Neural cell (in vitro differentiated cells): Measurements from ENCODE around the gene TSR3. TPM values are rescaled to one million over a fixed set of nuclear protein-coding genes. Genes with fewer than 3 reads are reported as not detected.

Experiments used
- H2AFZ ChIP-seq: fragments of 200-600, 300-800 bp; sonication (generic), shearing (Covaris generic); 2 replicates; pipeline ENCODE4 v1.6.0; 2014; ENCODE audit warnings: low read depth, mild to moderate bottlenecking, antibody characterized with exemption, low read length, moderate library complexity
- H3F3A ChIP-seq: fragments of 200-600 bp; shearing (Covaris generic); 2 replicates; pipeline ENCODE4 v1.6.1; 2016; ENCODE audit warnings: mild to moderate bottlenecking, moderate library complexity, mixed read lengths, antibody characterized with exemption, low read length; ENCODE audit not compliant: insufficient read depth, poor library complexity, severe bottlenecking
- H3K27ac ChIP-seq: fragments of 200-600, 300-800 bp; sonication (generic), shearing (Covaris generic); 2 replicates; pipeline ENCODE4 v1.5.1; 2014; ENCODE audit warnings: mild to moderate bottlenecking, low read length, moderate library complexity
- H3K27me3 ChIP-seq: fragments of 300-800, 200-600 bp; sonication (generic), shearing (Covaris generic); 2 replicates; pipeline ENCODE4 v1.6.0; 2014; ENCODE audit warnings: mild to moderate bottlenecking, low read depth, low read length, moderate library complexity; ENCODE audit not compliant: insufficient read depth
- H3K36me3 ChIP-seq: fragments of 300-800, 200-600 bp; sonication (generic), shearing (Covaris generic); 2 replicates; pipeline ENCODE4 v1.5.1; 2014; ENCODE audit warnings: mild to moderate bottlenecking, antibody characterized with exemption, low read length, moderate library complexity; ENCODE audit not compliant: insufficient read depth
- H3K4me2 ChIP-seq: fragments of 300-800, 200-600 bp; sonication (generic), shearing (Covaris generic); 2 replicates; pipeline ENCODE4 v1.6.0; 2014; ENCODE audit warnings: mild to moderate bottlenecking, low read length
- H3K4me3 ChIP-seq: fragments of 300-800, 200-600 bp; sonication (generic), shearing (Covaris generic); 2 replicates; pipeline ENCODE4 v1.5.1; 2014; ENCODE audit warnings: mild to moderate bottlenecking, low read length, moderate library complexity
- H3K79me2 ChIP-seq: fragments of 200-600 bp; shearing (Covaris generic); replicated peaks from 2 replicates; pipeline ENCODE4 v1.6.0; 2014; ENCODE audit warnings: mild to moderate bottlenecking, low read length, moderate library complexity; ENCODE audit not compliant: insufficient read depth
- H3K9ac ChIP-seq: fragments of 300-800, 200-600 bp; sonication (generic), shearing (Covaris generic); 2 replicates; pipeline ENCODE4 v1.6.1; 2016; ENCODE audit warnings: mild to moderate bottlenecking, low read length, mixed read lengths
- H3K9me2 ChIP-seq: fragments of 200-600 bp; shearing (Covaris generic); 2 replicates; pipeline ENCODE4 v1.6.1; 2016; ENCODE audit warnings: mild to moderate bottlenecking, low read length, mixed read lengths; ENCODE audit not compliant: insufficient read depth
- H3K9me3 ChIP-seq: fragments of 200-600, 300-800 bp; sonication (generic), shearing (Covaris generic); 2 replicates; pipeline ENCODE4 v1.6.1; 2016; ENCODE audit warnings: mild to moderate bottlenecking, mixed run types, low read length, moderate library complexity, mixed read lengths
- H4K20me1 ChIP-seq: fragments of 200-600 bp; shearing (Covaris generic); 2 replicates; pipeline ENCODE4 v1.6.1; 2016; ENCODE audit warnings: mild to moderate bottlenecking, mixed run types; ENCODE audit not compliant: insufficient read depth
- CTCF ChIP-seq: fragments of 450-650 bp; IDR thresholded peaks from 2 replicates; pipeline ENCODE4 v1.5.1; 2014; ENCODE audit warnings: antibody characterized with exemption, mild to moderate bottlenecking, moderate library complexity; ENCODE audit not compliant: poor library complexity, severe bottlenecking
- EP300 ChIP-seq: fragments of 450-650 bp; conservative IDR thresholded peaks from 2 replicates; pipeline ENCODE4 v1.6.1; 2014; ENCODE audit warnings: antibody characterized with exemption, mild to moderate bottlenecking, moderate library complexity; ENCODE audit not compliant: poor library complexity, severe bottlenecking
- EZH2 ChIP-seq: fragments of 200-600, 300-800 bp; shearing (Covaris generic), sonication (generic); IDR thresholded peaks from 2 replicates; pipeline ENCODE4 v1.6.1; 2014; ENCODE audit warnings: antibody characterized with exemption, low read length, borderline replicate concordance, mild to moderate bottlenecking; ENCODE audit not compliant: insufficient read depth, poor library complexity, severe bottlenecking
- MXI1 ChIP-seq: fragments of 450-650 bp; conservative IDR thresholded peaks from 2 replicates; pipeline ENCODE4 v1.6.1; 2014; ENCODE audit warnings: antibody characterized with exemption, mild to moderate bottlenecking; ENCODE audit not compliant: poor library complexity, severe bottlenecking
- POLR2AphosphoS5 ChIP-seq: IDR thresholded peaks from 2 replicates; pipeline ENCODE4 v1.6.1; 2012
- RAD21 ChIP-seq: fragments of 450-650 bp; conservative IDR thresholded peaks from 2 replicates; pipeline ENCODE4 v1.6.1; 2014; ENCODE audit warnings: antibody characterized with exemption, mild to moderate bottlenecking, moderate library complexity
- SMC3 ChIP-seq: fragments of 450-650 bp; conservative IDR thresholded peaks from 2 replicates; pipeline ENCODE4 v1.6.1; 2014; ENCODE audit warnings: antibody characterized with exemption, mild to moderate bottlenecking, moderate library complexity; ENCODE audit not compliant: poor library complexity
- TAF1 ChIP-seq: IDR thresholded peaks from 2 replicates; pipeline ENCODE4 v1.6.1; 2012; ENCODE audit warnings: low read depth
- polyA plus RNA-seq: library from polyadenylated mRNA; depleted of rRNA; stranded (reverse); fragments of >200 nt; gene quantifications from 2 replicates; pipeline ENCODE4 v1.2.3, GENCODE V29; 2014
- TF ChIP-seq, protein P1 (sequence below): IDR thresholded peaks from 2 replicates; pipeline ENCODE4 v1.6.1; 2012; ENCODE audit warnings: borderline replicate concordance

TSR3 gene
- polyA plus RNA-seq, 1 donor from 2014 or later = 102 TPM

DNA sequence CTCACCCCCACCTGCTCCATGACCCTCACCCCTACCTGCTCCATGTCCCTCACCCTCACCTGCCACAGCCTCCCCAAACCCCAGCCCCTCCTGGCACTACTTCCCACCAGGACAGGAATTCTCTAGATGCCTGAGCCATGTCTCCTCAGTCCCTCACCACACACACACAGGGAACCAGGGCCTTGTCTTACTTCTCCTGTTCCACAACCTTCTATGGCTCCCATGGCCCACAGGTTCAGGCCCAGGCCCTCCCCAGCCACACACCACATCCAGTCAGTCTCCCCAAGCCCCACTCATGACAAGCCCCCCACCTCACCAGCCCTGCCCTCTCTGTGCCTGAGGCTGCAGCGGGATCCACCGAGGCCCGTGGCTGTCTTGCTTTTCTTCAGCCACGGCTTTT, 45.3 kb downstream of the TSR3 start:
- Histone ChIP-seq H3K79me2 (peaks cover 15% of the 10 kb centered on the region), H3K27ac (no peak overlapping the region), H3K4me2 (no peak overlapping the region), H2AFZ (no peak overlapping the region), H4K20me1 (peaks cover 13% of the 10 kb centered on the region), H3K4me3 (no peak overlapping the region), H3K27me3 (no peaks in the 10 kb centered on the region), H3K9ac (no peak overlapping the region), H3K9me2 (no peaks in the 10 kb centered on the region), H3F3A (no peaks in the 10 kb centered on the region), H3K36me3 (no peaks in the 10 kb centered on the region), H3K9me3 (no peaks in the 10 kb centered on the region)
- TF ChIP-seq RAD21 = no peak
- TF ChIP-seq EP300 = no peak
- TF ChIP-seq EZH2 = no peak
- TF ChIP-seq POLR2AphosphoS5 = no peak
- TF ChIP-seq MXI1 = no peak
- TF ChIP-seq TAF1 = no peak
- TF ChIP-seq SMC3 = no peak
- no peak for TF ChIP-seq CTCF
- TF ChIP-seq, protein P1, sequence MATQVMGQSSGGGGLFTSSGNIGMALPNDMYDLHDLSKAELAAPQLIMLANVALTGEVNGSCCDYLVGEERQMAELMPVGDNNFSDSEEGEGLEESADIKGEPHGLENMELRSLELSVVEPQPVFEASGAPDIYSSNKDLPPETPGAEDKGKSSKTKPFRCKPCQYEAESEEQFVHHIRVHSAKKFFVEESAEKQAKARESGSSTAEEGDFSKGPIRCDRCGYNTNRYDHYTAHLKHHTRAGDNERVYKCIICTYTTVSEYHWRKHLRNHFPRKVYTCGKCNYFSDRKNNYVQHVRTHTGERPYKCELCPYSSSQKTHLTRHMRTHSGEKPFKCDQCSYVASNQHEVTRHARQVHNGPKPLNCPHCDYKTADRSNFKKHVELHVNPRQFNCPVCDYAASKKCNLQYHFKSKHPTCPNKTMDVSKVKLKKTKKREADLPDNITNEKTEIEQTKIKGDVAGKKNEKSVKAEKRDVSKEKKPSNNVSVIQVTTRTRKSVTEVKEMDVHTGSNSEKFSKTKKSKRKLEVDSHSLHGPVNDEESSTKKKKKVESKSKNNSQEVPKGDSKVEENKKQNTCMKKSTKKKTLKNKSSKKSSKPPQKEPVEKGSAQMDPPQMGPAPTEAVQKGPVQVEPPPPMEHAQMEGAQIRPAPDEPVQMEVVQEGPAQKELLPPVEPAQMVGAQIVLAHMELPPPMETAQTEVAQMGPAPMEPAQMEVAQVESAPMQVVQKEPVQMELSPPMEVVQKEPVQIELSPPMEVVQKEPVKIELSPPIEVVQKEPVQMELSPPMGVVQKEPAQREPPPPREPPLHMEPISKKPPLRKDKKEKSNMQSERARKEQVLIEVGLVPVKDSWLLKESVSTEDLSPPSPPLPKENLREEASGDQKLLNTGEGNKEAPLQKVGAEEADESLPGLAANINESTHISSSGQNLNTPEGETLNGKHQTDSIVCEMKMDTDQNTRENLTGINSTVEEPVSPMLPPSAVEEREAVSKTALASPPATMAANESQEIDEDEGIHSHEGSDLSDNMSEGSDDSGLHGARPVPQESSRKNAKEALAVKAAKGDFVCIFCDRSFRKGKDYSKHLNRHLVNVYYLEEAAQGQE = no peak

DNA sequence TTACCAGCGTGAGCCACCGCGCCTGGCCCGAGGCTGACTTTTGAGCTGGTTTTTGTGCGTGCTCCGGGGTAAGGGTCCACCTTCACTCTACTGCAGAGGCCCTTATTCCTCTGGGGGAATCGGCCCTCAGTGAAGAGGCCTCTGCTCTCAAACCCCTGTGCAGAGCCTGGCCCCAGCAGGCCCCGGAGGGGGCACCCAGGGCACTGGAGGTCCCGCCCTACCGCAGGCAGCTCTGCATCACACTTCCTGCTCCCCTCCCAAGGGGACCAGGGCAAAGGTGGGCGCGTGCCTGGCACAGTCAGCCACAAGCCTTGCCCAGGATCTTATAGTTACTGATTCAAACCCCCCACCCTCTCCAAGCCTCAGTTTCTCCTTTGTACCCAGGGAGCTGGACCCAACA, 45.9 kb downstream of the TSR3 start:
- Histone ChIP-seq H3K9me2 (no peaks in the 10 kb centered on the region), H3K4me3 (no peak overlapping the region), H3K4me2 (no peak overlapping the region), H4K20me1 (peaks cover 8% of the 10 kb centered on the region), H2AFZ (no peak overlapping the region), H3K36me3 (no peaks in the 10 kb centered on the region), H3K27me3 (no peaks in the 10 kb centered on the region), H3F3A (no peaks in the 10 kb centered on the region), H3K27ac (no peak overlapping the region), H3K79me2 (peaks cover 10% of the 10 kb centered on the region), H3K9ac (no peak overlapping the region), H3K9me3 (no peaks in the 10 kb centered on the region)
- TF ChIP-seq CTCF = no peak
- no peak for TF ChIP-seq MXI1
